GM19023 (cell line): ENCODE data around the gene ABHD17A.

Experiments
- ATAC-seq: cut with Tn5 transposase; IDR thresholded peaks from one replicate; pipeline ENCODE4 v1.9.1; 2021; ENCODE audit warnings: mild to moderate bottlenecking, moderate library complexity; ENCODE audit not compliant: unreplicated experiment

The ABHD17A gene

DNA sequence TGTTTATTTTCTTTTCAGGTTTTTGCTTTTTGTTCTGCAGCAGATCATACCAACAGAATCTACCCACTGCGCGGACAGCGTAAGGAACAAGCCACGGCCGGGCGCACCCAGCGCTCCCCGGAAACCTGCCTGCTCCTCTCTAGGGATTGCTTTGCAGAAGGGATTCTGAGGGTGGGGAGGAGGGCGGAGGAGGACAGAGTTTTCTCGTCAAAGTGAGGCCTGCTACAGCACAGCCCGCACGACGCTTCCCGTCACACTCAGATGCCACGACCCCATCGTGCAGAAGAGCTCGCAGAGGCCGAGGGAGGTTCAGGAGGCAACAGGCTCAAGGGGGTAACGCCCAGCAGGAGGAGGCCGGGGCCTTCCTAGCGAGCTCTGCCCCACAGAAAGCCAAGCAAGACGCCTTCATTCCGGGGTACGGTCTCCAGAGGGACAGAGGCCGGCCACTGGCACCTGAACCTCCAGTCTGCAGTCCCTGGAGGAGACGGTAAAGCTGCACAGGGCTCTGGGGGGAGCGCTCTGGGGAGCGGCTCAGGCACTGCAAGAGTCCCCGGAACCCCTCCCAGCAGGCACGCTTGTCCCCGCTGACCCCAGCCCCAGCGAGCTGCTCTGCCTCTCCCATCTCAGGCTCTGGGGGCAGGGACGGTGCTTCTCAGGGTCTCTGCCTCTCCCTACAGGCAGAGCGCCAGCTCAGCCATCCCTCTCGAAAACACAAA lies 43.9 kb downstream of the ABHD17A start:
- ATAC-seq = no peak

GRCh38 chr19:1840541-1841115 lies 44.7 kb downstream of the ABHD17A start:
- ATAC-seq = no peak

DNA sequence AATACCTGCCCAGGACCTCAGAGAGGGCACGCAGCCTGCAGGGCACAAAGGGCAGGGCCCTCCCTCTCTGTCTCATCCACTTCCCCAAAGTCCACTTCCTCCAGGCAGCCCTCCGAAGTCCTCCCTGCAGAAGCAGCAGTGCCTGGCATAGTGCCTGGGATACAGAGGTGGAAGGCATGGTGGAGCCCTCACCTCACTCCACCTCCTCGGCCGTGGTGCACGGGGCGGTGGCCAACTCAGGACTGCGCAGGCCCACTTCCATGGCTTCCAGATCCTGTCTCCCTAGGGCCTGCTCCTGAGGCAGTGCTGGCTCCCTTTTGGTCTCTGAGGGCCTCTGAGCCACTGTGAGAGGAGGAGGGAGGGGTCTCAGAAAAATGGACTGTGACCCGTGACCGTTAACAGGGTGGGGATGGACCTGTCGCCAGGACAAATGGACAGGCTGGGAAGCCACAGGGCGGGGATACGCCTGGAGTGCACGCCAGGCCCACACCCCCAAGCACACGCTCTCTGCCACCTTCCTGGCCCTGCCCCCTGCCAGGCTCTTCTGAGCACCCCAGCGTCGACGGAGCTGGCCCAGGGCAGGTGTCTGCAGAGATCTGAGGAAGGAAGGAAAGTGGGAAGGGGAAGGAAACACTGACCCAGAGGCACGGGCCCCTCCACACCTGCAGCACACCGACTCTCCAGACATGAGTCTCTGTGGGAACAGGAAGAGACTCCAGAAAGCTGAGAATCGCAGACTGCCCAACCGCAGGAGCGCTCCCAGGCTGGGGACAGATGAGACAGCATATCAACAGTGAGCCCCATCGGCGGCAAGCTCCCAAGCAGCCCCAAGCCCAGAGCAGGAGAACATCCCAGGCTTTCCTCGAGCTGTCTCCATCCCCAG lies 45.4 kb downstream of the ABHD17A start:
- no peak for ATAC-seq

GRCh38 chr19:1837625-1838105 lies 47.6 kb downstream of the ABHD17A start:
- ATAC-seq = no peak

DNA sequence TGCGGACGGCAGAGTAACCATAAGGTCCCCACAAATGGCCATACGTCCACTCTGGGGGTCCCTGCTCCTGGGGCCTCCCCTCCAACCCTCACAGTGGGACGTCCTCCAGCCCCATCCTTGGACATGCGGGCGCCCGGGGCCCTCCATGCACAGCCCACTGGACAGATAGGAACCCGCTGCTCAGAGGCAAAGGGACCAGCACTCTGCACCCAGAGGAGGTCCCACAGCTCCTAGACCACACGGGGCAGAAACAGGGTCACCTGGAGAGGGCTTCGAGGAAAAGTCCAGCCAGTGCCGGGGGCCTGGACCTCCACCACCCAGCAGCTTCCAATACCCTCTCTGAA lies 48.1 kb downstream of the ABHD17A start:
- ATAC-seq = no peak

DNA sequence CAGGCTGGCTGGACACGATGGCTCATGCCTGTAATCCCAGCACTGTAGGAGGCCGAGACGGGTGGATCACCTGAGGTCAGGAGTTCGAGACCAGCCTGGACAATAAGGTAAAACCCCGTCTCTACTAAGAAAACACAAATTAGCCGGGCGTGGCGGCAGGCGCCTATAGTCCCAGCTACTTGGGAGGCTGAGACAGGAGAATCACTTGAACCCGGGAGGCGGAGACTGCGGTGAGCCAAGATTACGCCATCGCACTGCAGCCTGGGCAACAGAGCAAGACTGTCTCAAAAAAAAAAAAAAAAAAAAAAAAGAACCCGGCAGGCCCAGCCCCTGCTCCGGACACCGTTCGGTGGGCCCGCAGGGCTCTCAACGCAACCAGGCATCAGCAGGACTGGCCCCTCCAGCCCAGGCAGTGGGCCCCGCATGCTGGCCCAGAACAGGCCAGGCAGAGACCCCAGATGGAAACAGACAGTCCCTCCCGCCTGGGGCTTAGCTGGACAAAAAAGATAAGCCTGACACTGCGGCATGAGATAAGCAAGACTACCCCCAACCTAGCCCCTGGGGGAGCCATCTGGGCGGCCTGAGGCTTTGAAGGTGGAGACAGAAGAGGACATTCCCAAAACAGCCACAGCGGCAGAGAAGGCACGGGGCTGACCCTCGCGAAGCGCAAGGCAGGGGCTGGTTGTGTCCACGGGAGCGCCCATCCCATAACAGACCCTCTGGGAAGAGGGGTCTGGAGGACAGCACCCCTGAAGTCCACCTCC lies 48.7 kb downstream of the ABHD17A start:
- no peak for ATAC-seq

DNA sequence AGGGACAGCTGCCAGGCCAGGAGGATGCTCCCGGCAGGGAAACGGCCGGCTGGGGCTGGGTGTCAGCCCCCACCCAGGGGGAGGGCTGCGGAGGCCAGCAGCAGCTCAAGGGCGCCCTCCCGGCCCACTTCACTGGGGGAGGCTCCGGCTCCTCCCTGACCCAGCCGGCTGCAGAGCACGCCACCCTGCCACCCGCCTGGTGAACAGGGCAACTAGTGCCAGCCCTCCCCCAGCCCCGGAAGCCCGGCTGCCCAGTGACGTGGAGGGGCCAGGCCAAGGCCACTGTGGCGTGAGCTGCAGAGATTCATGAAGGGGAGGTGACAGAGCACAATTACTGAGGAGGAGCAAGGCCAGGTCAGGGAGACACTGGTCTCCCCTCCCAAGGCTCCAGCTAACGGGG lies 51.8 kb downstream of the ABHD17A start:
- no peak for ATAC-seq

DNA sequence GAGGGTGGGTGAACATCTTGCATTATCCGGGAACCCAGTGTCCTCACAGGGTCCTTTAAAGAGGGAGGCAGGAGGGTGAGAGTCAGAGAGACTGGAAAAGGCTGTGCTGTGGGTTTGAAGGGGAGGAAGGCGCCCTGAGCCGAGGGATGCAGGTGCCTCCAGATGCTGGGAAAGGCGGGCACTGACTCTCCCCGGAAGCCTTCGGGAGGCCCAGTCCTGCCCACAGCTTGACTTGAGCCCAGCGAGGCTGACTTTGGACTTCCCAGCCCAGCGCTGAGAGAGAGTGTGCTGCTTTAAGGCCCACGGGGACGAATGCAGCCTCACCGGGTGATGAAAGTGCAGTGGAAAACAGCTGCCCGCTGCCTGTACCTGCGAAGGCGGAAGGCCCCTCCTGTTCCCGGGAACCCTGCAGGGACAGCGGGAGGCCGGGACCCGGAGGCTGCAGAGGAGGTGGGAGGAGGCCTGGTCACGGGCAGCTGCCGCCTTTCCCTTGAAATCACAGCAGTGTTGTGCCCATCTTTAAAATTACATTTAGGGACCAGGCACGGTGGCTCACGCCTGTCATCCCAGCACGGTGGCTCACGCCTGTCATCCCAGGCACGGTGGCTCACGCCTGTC lies 53.1 kb downstream of the ABHD17A start:
- ATAC-seq = no peak

DNA sequence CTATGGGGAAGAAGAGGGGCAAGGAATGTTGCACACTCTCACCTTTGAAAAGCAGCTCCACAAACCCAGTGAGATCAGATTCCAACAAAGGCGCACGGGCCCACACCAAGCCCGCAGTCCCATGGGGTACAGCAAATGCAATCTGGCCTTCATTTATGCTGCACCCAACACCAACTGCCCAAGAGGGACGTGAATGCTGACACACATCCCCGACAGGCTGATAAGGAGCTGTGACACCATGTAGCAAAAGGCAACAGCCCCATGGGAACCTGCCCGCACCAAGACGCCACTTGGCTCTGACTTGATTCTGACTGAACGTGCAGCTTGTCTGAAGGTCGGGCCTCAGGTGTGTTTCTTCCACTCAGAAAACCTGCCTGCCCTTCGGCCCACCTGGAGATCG lies 54.3 kb downstream of the ABHD17A start:
- ATAC-seq = no peak

GRCh38 chr19:1830568-1830967 lies 54.7 kb downstream of the ABHD17A start:
- no peak for ATAC-seq

GRCh38 chr19:1829958-1830357 lies 55.3 kb downstream of the ABHD17A start:
- no peak for ATAC-seq

- ATAC-seq = no peak
Measured at GRCh38 chr19:1828279-1829238, 56.7 kb downstream of the ABHD17A start.

DNA sequence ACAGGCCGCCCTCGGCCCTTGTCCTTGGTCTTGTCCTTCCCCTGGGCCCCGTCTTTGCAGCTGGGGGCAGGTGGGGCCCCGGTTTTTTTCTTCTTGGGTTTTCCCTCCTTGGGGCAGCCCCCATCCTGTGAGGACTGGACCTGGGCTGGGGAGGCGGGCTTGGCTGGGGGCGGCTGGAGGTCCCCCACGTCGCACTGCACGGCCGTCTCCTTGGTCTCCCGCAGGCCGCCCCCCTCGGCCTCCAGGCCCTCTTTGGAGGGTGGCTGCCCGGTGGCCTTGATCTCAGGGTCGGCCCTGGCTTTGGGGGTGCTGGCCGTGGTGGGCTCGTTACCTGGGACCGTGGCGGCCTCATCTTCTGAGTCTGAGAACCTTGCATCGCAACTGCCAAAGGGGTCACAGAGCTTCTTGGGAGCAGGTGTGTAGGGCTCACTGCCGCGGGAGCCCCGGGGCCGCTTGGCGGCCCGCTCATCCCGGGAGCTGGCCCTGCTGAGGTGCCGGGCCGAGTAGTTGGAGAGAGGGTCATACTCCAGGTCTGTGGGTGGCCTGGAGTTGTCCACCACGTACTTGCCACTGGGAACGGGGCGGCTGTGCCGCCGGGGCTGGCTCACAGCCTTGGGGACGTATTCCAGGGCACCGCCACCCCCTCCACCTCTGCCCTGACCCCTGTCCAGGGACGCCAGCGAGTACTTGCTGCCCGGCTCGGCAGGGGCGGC lies 57.6 kb downstream of the ABHD17A start:
- ATAC-seq = no peak
